Mesenchymal stem cell (in vitro differentiated cells and primary cell): ENCODE results near the gene TMEM186.

ENCODE experiments used
- DNase-seq: peaks from one replicate; pipeline ENCODE4 v3.0.0-alpha.2; 2013
- H2AFZ ChIP-seq: one replicate; pipeline ENCODE4 v1.6.1; 2013; ENCODE audit warnings: low read depth, mild to moderate bottlenecking, control low read depth, inconsistent platforms, low read length, moderate library complexity
- H2AK5ac ChIP-seq: 2 replicates; pipeline ENCODE4 v1.6.1; 2013; ENCODE audit warnings: low read length, moderate library complexity, mild to moderate bottlenecking, inconsistent platforms; ENCODE audit not compliant: severe bottlenecking
- H2BK120ac ChIP-seq: one replicate; pipeline ENCODE4 v1.6.1; 2013; ENCODE audit warnings: low read depth, mild to moderate bottlenecking, inconsistent platforms, low read length, moderate library complexity
- H2BK12ac ChIP-seq, 2 experiments: one replicate each; pipeline ENCODE4 v1.6.1; 2013; ENCODE audit warnings: inconsistent platforms in 2 of 2, low read length in 2 of 2, mild to moderate bottlenecking in 2 of 2, moderate library complexity in 2 of 2, control low read depth in 1 of 2
- H2BK15ac ChIP-seq: one replicate; pipeline ENCODE4 v1.6.1; 2013; ENCODE audit warnings: mild to moderate bottlenecking, low read depth, inconsistent platforms; ENCODE audit not compliant: poor library complexity, severe bottlenecking
- H2BK5ac ChIP-seq: 2 replicates; pipeline ENCODE4 v1.6.1; 2013; ENCODE audit warnings: low read depth, mild to moderate bottlenecking, low read length, control low read depth, inconsistent platforms; ENCODE audit not compliant: poor library complexity, severe bottlenecking
- H3K14ac ChIP-seq, 2 experiments: one replicate each; pipeline ENCODE4 v1.6.1; 2013; ENCODE audit warnings: inconsistent platforms in 2 of 2, low read length in 2 of 2, control low read depth in 1 of 2, mild to moderate bottlenecking in 1 of 2, moderate library complexity in 1 of 2
- H3K18ac ChIP-seq, 2 experiments: one replicate each; pipeline ENCODE4 v1.6.1; 2013; ENCODE audit warnings: inconsistent platforms in 2 of 2, low read length in 2 of 2, control low read depth in 1 of 2, low read depth in 1 of 2, mild to moderate bottlenecking in 1 of 2
- H3K23ac ChIP-seq, 2 experiments: one replicate each; pipeline ENCODE4 v1.6.1; 2013; ENCODE audit warnings: inconsistent platforms in 2 of 2, low read length in 2 of 2, mild to moderate bottlenecking in 2 of 2, moderate library complexity in 2 of 2, control low read depth in 1 of 2
- H3K27ac ChIP-seq: 2 replicates; pipeline ENCODE4 v1.5.1; 2013; ENCODE audit warnings: mild to moderate bottlenecking, moderate library complexity, low read length, control low read depth, inconsistent platforms; ENCODE audit not compliant: poor library complexity, severe bottlenecking
- H3K27me3 ChIP-seq, 2 experiments: 2 replicates each; pipeline versions ENCODE4 v1.6.1 to v1.7.0; 2013; ENCODE audit warnings: low read length in 2 of 2, mild to moderate bottlenecking in 2 of 2, moderate library complexity in 2 of 2, control low read depth in 1 of 2, inconsistent platforms in 1 of 2; ENCODE audit not compliant: control insufficient read depth in 1 of 2, insufficient read depth in 1 of 2
- H3K36me3 ChIP-seq, 2 experiments: 2 replicates each; pipeline versions ENCODE4 v1.6.1 to v1.7.0; 2013; ENCODE audit warnings: low read length in 2 of 2, control low read depth in 1 of 2, inconsistent platforms in 1 of 2, low read depth in 1 of 2, mild to moderate bottlenecking in 1 of 2; ENCODE audit not compliant: insufficient read depth in 2 of 2, control insufficient read depth in 1 of 2
- H3K4ac ChIP-seq, 2 experiments: one replicate each; pipeline ENCODE4 v1.6.1; 2013; ENCODE audit warnings: inconsistent platforms in 2 of 2, low read length in 2 of 2, mild to moderate bottlenecking in 2 of 2, moderate library complexity in 2 of 2, control low read depth in 1 of 2, low read depth in 1 of 2
- H3K4me1 ChIP-seq: 2 replicates; pipeline ENCODE4 v1.6.1; 2013; ENCODE audit warnings: low read depth, low read length, control low read depth; ENCODE audit not compliant: control insufficient read depth, insufficient read depth
- H3K4me2 ChIP-seq: 2 replicates; pipeline ENCODE4 v1.6.1; 2013; ENCODE audit warnings: low read length, mild to moderate bottlenecking, inconsistent platforms; ENCODE audit not compliant: poor library complexity, severe bottlenecking
- H3K4me3 ChIP-seq, 2 experiments: 2 replicates each; pipeline versions ENCODE4 v1.5.1 to v1.7.0; 2013; ENCODE audit warnings: low read length in 2 of 2, mild to moderate bottlenecking in 2 of 2, control low read depth in 1 of 2, low read depth in 1 of 2; ENCODE audit not compliant: insufficient read depth in 1 of 2
- H3K79me1 ChIP-seq: replicated peaks from 2 replicates; pipeline ENCODE4 v1.6.1; 2013; ENCODE audit warnings: mild to moderate bottlenecking, control low read depth, low read length, inconsistent platforms; ENCODE audit not compliant: poor library complexity, severe bottlenecking
- H3K9ac ChIP-seq: 2 replicates; pipeline ENCODE4 v1.7.0; 2013; ENCODE audit warnings: mild to moderate bottlenecking, low read length, moderate library complexity
- H3K9me3 ChIP-seq: 2 replicates; pipeline ENCODE4 v1.7.0; 2013; ENCODE audit warnings: mild to moderate bottlenecking, low read length; ENCODE audit not compliant: control insufficient read depth
- H4K8ac ChIP-seq: one replicate; pipeline ENCODE4 v1.6.1; 2013; ENCODE audit warnings: inconsistent platforms, mild to moderate bottlenecking, low read length, moderate library complexity
- H4K91ac ChIP-seq: one replicate; pipeline ENCODE4 v1.6.1; 2013; ENCODE audit warnings: mild to moderate bottlenecking, low read length, inconsistent platforms
- WGBS: methylation state at CpG from one replicate; pipeline ENCODE4 v1.1.7; 2013; ENCODE audit warnings: mixed read lengths; 5-methylcytosine and 5-hydroxymethylcytosine counted together

TMEM186 gene

DNA sequence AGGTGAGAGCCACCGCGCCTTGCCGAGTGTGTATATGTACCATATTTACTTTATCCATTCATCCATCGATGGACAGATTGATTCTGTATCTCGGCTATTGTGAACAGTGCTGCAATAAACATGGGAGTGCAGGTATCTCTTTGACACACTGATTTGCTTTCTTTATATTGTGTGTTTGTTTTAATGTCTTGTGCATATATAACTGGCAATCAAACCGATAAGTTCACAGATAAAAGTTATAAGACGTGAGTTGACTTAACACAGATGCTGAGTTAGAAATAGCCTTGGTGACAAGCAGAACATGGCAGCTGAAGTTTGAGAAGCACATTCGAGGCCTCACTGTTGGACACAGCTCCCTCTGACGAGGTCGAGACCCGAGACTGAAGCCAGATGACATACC, 23.2 kb downstream of the TMEM186 start:
- Histone ChIP-seq H3K4ac (no peak overlapping the region), H3K27ac (no peak overlapping the region), H3K18ac (no peak overlapping the region), H2BK120ac (no peak overlapping the region), H2BK5ac (no peak overlapping the region), H3K23ac (no peak overlapping the region), H4K8ac (no peak overlapping the region), H2AK5ac (no peak overlapping the region), H2BK15ac (no peak overlapping the region), H3K4me3 (no peak overlapping the region), H3K27me3 (no peaks in the 10 kb centered on the region), H4K91ac (no peak overlapping the region), H3K9ac (no peak overlapping the region), H3K9me3 (peaks cover 3% of the 10 kb centered on the region), H3K79me1 (no peaks in the 10 kb centered on the region), H3K4me1 (no peaks in the 10 kb centered on the region), H2BK12ac (no peak overlapping the region), H3K14ac (no peak overlapping the region), H2AFZ (no peak overlapping the region), H3K4me2 (no peak overlapping the region), H3K36me3 (peaks cover 0 to 21% of the 10 kb centered on the region in 2 experiments)
- DNase-seq: no peak
- 91% methylated on average over 10 of the region's 11 CpGs for WGBS

DNA sequence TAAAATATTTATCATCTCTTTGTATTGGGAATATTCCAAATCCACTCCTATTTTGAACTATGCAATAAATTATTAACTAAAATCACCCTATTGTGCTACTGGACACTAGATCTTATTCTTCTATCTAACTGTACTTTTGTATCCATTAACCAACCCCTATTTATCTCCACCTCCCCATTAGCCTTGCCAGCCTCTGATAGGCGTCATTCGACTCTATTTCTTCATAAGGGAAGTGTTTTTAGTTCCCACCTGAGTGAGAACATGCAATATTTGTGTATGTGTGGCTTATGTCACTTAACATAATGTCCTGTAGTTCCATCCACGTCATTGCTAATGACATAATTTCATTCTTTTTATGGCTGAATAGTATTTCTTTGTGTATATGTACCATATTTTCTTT, 23.9 kb downstream of the TMEM186 start:
- Histone ChIP-seq H3K27ac (no peak overlapping the region), H2BK120ac (no peak overlapping the region), H2BK12ac (no peak overlapping the region), H3K4me2 (no peak overlapping the region), H3K14ac (no peak overlapping the region), H3K9me3 (peaks cover 3% of the 10 kb centered on the region), H2BK15ac (no peak overlapping the region), H3K9ac (no peak overlapping the region), H3K4me1 (no peaks in the 10 kb centered on the region), H3K18ac (no peak overlapping the region), H4K91ac (no peak overlapping the region), H3K79me1 (no peaks in the 10 kb centered on the region), H2BK5ac (no peak overlapping the region), H2AFZ (no peak overlapping the region), H3K4me3 (no peak overlapping the region), H3K36me3 (peaks cover 0 to 22% of the 10 kb centered on the region in 2 experiments), H4K8ac (no peak overlapping the region), H3K4ac (no peak overlapping the region), H3K23ac (no peak overlapping the region), H3K27me3 (no peaks in the 10 kb centered on the region), H2AK5ac (no peak overlapping the region)
- no CpG with 5 or more reads among the region's 3 CpGs for WGBS
- no peak for DNase-seq

DNA sequence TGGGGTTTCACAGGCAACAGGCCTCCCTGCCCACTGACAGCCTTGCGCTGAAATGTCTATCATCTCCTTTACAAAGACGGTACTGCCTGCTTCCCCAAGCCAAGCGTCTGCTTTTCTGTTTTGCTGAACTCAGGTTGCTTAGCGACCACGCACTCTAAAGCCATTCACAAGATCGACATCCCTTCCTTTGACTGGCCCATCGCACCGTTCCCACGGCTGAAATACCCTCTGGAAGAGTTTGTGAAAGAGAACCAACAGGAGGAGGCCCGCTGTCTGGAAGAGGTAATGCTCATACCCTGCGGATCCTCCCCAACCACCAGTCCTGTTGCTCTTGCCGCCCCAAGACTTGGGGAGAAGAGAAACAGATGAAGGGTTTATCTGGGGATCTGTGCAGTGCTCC, 28.7 kb downstream of the TMEM186 start:
- Histone ChIP-seq H2AFZ (no peak overlapping the region), H3K4me2 (no peak overlapping the region), H4K8ac (no peak overlapping the region), H2BK12ac (no peak overlapping the region), H2BK15ac (no peak overlapping the region), H2BK120ac (no peak overlapping the region), H4K91ac (no peak overlapping the region), H3K18ac (no peak overlapping the region), H3K4me3 (no peak overlapping the region), H2AK5ac (no peak overlapping the region), H3K36me3 (peaks cover 0 to 5% of the 10 kb centered on the region in 2 experiments), H3K4ac (no peak overlapping the region), H3K27me3 (peaks cover 0 to 8% of the 10 kb centered on the region in 2 experiments), H2BK5ac (no peak overlapping the region), H3K9ac (no peak overlapping the region), H3K9me3 (no peaks in the 10 kb centered on the region), H3K23ac (no peak overlapping the region), H3K14ac (no peak overlapping the region), H3K4me1 (no peaks in the 10 kb centered on the region), H3K27ac (no peak overlapping the region), H3K79me1 (no peaks in the 10 kb centered on the region)
- DNase-seq: no peak
- WGBS: 70% methylated on average over 11 of the region's 12 CpGs

DNA sequence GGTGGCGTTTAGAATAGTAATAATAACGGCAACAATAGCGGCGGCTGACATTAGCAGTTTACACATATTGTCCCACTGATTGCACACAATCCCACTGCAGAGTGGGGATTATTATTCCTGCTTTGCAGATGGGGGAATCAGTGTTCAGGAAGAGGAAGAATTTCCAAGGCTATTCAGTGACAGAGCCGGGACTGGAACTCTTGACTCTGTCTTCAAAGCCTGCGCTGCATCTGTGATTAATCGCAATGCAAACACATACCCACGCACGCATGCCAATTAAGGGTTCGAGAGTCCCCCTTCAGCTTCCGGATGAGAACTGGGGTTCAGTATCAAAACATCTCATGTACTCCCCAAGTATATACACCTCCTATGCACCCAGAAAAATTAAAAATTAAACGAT, 29.2 kb downstream of the TMEM186 start:
- Histone ChIP-seq H4K91ac (no peak overlapping the region), H2BK12ac (no peak overlapping the region), H3K9ac (no peak overlapping the region), H3K79me1 (no peaks in the 10 kb centered on the region), H3K36me3 (peaks cover 0 to 5% of the 10 kb centered on the region in 2 experiments), H3K4ac (no peak overlapping the region), H3K27me3 (peaks cover 0 to 9% of the 10 kb centered on the region in 2 experiments), H2AK5ac (no peak overlapping the region), H4K8ac (no peak overlapping the region), H3K23ac (no peak overlapping the region), H3K14ac (no peak overlapping the region), H3K27ac (no peak overlapping the region), H2BK15ac (no peak overlapping the region), H2AFZ (no peak overlapping the region), H3K4me3 (no peak overlapping the region), H3K4me2 (no peak overlapping the region), H2BK120ac (no peak overlapping the region), H2BK5ac (no peak overlapping the region), H3K9me3 (no peaks in the 10 kb centered on the region), H3K18ac (no peak overlapping the region), H3K4me1 (no peaks in the 10 kb centered on the region)
- 98% methylated on average over 9 of the region's 12 CpGs for WGBS
- no peak for DNase-seq
